Uterus (tissue), 2 donors: ENCODE measurements around the gene GALNT2.

Experiments used
- CTCF ChIP-seq, 4 experiments: fragments of 200-600 bp in 2 of 4; fragments of 450-650 bp in 2 of 4; sonication (generic) in 2 of 4; IDR thresholded peaks; one replicate each; pipeline ENCODE4 v1.5.1; 2016 to 2019; ENCODE audit warnings: antibody characterized with exemption in 4 of 4, mild to moderate bottlenecking in 2 of 4, moderate library complexity in 1 of 4
- POLR2A ChIP-seq, 2 donors: fragments of 450-650 bp; IDR thresholded peaks; one replicate each; pipeline ENCODE4 v1.6.1; 2016; ENCODE audit warnings: antibody characterized with exemption in 2 of 2, mild to moderate bottlenecking in 1 of 2, moderate library complexity in 1 of 2

- no peak for TF ChIP-seq POLR2A (IDR thresholded peaks at IDR 0.05)
- no peak for TF ChIP-seq CTCF (IDR thresholded peaks at IDR 0.05)
These were observed 1.0 kb upstream of the GALNT2 start for GRCh38 chr1:230066031-230066430.
